Colonic mucosa (tissue), 4 donors: Measurements from ENCODE around the gene UNC13A. TPM values are rescaled to one million over a fixed set of nuclear protein-coding genes. Genes with fewer than 3 reads are reported as not detected.

Experiments
- DNase-seq: peaks from one replicate; pipeline ENCODE4 v3.0.0-alpha.2; 2020
- H3K27ac ChIP-seq: fragments of 200-600 bp; one replicate; pipeline ENCODE4 v1.8.0; 2021
- H3K27me3 ChIP-seq: fragments of 200-600 bp; one replicate; pipeline ENCODE4 v1.8.0; 2021
- H3K36me3 ChIP-seq: fragments of 200-600 bp; one replicate; pipeline ENCODE4 v1.8.0; 2021
- H3K4me1 ChIP-seq: fragments of 200-600 bp; one replicate; pipeline ENCODE4 v1.8.0; 2021; ENCODE audit warnings: mild to moderate bottlenecking
- H3K4me3 ChIP-seq: fragments of 200-600 bp; one replicate; pipeline ENCODE4 v1.8.0; 2021
- H3K9ac ChIP-seq, 2 donors: one replicate each; pipeline ENCODE4 v1.7.0; 2013; ENCODE audit warnings: control low read depth in 2 of 2, low read depth in 2 of 2, low read length in 2 of 2
- H3K9me3 ChIP-seq: fragments of 200-600 bp; one replicate; pipeline ENCODE4 v1.8.0; 2021
- CTCF ChIP-seq: fragments of 200-600 bp; IDR thresholded peaks from one replicate; pipeline ENCODE4 v1.8.0; 2022; ENCODE audit warnings: antibody characterized with exemption, mild to moderate bottlenecking
- intact Hi-C: fragments of 100-400 bp; cut with DNase I; formaldehyde crosslinking; loops from one replicate; pipeline ENCODE4 v1.14.1; 2022
- total RNA-seq, 2 donors: library from RNA; stranded (reverse); fragmentation: NEBNext Ultra II Directional in 1 of 2; extraction: Animal tissue kit (Norgen Biotek cat#: 25700) in 1 of 2; gene quantifications; one replicate each; pipeline ENCODE4 v1.2.1, GENCODE V29; 2021
- donor health status: healthy.
- donor health status: DM: no; HTN: no; CAD: no.
- donor health status: DM: no; HTN: no; CAD: no.

The UNC13A gene
- total RNA-seq, 2 donors from 2014 or later: 0.29 to 0.62 TPM

GRCh38 chr19:17665058-17665457 is 23.1 kb downstream of the UNC13A start:
- H3K27me3 ChIP-seq: no peaks in the 10 kb centered on the region
- intact Hi-C loops: no loop called here

GRCh38 chr19:17659996-17660395 is 28.2 kb downstream of the UNC13A start:
- no peaks in the 10 kb centered on the region for H3K4me1 ChIP-seq
- no peak overlapping the region for H3K4me3 ChIP-seq
- no peaks in the 10 kb centered on the region for H3K27me3 ChIP-seq
- no peak overlapping the region for H3K9ac ChIP-seq
- intact Hi-C loops: no loop called here
- no peak for TF ChIP-seq CTCF
- no peaks in the 10 kb centered on the region for H3K36me3 ChIP-seq
- H3K9me3 ChIP-seq: no peaks in the 10 kb centered on the region
- no peak overlapping the region for H3K27ac ChIP-seq
- DNase-seq: no peak

More at GRCh38 chr19:17665058-17665457, 23.1 kb downstream of the UNC13A start:
- Histone ChIP-seq H3K9ac (no peak overlapping the region), H3K36me3 (no peaks in the 10 kb centered on the region), H3K9me3 (no peaks in the 10 kb centered on the region), H3K4me3 (no peak overlapping the region), H3K4me1 (no peaks in the 10 kb centered on the region), H3K27ac (no peak overlapping the region)
- no peak for TF ChIP-seq CTCF
- DNase-seq: no peak

GRCh38 chr19:17658666-17659065 is 29.5 kb downstream of the UNC13A start:
- Histone ChIP-seq H3K27ac (no peak overlapping the region), H3K36me3 (no peaks in the 10 kb centered on the region), H3K27me3 (no peaks in the 10 kb centered on the region), H3K4me1 (no peaks in the 10 kb centered on the region), H3K9ac (no peak overlapping the region), H3K4me3 (no peak overlapping the region), H3K9me3 (no peaks in the 10 kb centered on the region)
- intact Hi-C loops: no loop called here
- no peak for TF ChIP-seq CTCF
- no peak for DNase-seq

GRCh38 chr19:17658240-17658639 is 29.9 kb downstream of the UNC13A start:
- H3K9ac ChIP-seq: no peak overlapping the region
- no peak overlapping the region for H3K4me3 ChIP-seq
- no peak overlapping the region for H3K27ac ChIP-seq
- H3K4me1 ChIP-seq: no peaks in the 10 kb centered on the region
- no peaks in the 10 kb centered on the region for H3K27me3 ChIP-seq
- no peaks in the 10 kb centered on the region for H3K9me3 ChIP-seq
- DNase-seq: no peak
- intact Hi-C loops: no loop called here
- TF ChIP-seq CTCF: no peak
- no peaks in the 10 kb centered on the region for H3K36me3 ChIP-seq

GRCh38 chr19:17656970-17657369 is 31.2 kb downstream of the UNC13A start:
- Histone ChIP-seq H3K36me3 (no peaks in the 10 kb centered on the region), H3K27me3 (no peaks in the 10 kb centered on the region), H3K27ac (no peak overlapping the region), H3K9me3 (no peaks in the 10 kb centered on the region), H3K9ac (no peak overlapping the region), H3K4me3 (no peak overlapping the region), H3K4me1 (no peaks in the 10 kb centered on the region)
- TF ChIP-seq CTCF: no peak
- intact Hi-C loops: no loop called here
- DNase-seq: no peak
